Activated CD8-positive, alpha-beta memory T cell treated with anti-CD3 and anti-CD28 coated beads, Interleukin-2, amount 50 U/mL, for 4 hours (primary cell): ENCODE results near the gene OR5A2.
A peak's percentile ranks its signal among the peaks of the same experiment; 100 is the strongest.
"Not testable (repeated sequence)": the region's sequence is repeated elsewhere in the genome, so short reads cannot be mapped to it uniquely, and the experiment has no call there.

Source experiments
- DNase-seq: peaks from one replicate; pipeline ENCODE4 v3.0.0-alpha.2; 2020

OR5A2 gene, protein sequence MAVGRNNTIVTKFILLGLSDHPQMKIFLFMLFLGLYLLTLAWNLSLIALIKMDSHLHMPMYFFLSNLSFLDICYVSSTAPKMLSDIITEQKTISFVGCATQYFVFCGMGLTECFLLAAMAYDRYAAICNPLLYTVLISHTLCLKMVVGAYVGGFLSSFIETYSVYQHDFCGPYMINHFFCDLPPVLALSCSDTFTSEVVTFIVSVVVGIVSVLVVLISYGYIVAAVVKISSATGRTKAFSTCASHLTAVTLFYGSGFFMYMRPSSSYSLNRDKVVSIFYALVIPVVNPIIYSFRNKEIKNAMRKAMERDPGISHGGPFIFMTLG

DNA sequence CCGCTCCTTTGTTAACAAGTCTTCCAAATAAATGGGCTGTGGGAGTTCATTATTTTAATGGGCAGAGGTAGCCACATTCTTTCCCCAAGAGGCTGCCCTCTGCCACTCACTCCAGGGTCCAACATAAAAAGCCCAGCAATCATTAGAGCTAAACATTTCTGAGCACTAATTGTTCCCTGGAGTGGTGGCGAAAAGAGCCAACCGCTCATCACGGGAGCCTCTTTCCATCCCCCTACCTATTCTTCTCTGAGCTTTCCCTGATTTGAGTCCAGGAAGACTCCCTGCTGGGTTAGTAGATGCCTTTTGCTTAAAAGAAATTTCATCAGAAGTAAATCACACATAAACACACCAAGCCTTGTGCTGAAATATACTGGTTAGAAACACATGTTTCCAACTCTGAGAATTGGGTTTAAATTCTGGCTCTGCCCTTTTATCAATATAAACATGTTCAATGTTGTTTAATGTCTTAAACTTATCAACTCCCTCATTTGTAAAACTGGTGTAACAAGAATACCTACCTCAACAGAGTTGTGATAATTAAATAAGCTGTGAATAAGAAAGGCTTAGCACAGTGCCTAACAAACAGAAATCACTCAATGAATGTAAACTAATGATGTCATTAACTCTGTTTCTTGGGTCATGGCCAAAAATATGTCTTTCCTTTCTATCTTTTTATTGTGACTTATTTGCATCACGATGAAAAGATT lies at the start of gene OR5A2:
Gene OR5A2, minus strand, starts transcription at position 53 of the 707 bp plus-strand sequence. CDS start 3,460 bp downstream, outside the sequence.
- DNase-seq: no peak

DNA sequence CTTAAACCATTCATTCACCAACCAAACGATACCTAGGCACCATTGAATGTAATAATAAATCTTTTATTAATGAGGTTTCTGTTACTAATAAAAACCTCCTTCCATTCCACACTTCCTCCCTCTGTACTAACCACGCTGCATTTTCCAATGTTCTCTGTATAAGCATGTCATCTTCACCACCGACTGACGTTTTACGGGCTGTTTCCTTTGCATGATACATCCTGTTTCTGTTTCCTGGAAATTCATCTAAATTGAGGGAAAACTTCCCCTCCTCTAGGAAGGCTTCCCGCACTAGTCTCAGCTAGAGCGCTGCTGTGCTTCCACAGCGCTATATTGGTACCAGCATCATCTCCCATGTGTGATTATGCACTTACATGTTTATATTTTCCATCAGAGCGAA lies 49.0 kb upstream of the OR5A2 start:
- DNase-seq: no peak

DNA sequence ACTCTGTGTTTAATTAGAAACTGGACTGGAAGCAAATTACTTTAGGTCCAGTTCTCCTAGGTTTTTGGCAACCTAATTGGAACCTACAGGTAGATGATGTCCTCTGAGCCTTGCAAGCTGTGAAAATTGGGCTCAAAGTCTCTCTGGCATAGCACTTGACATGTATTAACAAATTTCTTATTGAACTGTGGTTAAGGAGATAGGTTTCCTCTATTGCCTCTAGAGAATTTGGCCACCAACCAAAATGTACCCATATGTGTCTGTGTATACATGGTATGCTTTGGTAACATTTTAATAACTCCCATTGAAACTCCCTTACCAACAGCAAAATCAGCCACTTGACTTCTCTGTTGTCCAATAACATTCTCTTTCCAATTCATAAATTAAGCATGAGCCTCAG lies 46.8 kb upstream of the OR5A2 start, which contains the start of gene OR4D10:
Gene OR4D10, plus strand, starts transcription at position 301 of the 400 bp plus-strand sequence. CDS start 4,115 bp downstream, outside the sequence.
- DNase-seq: no peak

DNA sequence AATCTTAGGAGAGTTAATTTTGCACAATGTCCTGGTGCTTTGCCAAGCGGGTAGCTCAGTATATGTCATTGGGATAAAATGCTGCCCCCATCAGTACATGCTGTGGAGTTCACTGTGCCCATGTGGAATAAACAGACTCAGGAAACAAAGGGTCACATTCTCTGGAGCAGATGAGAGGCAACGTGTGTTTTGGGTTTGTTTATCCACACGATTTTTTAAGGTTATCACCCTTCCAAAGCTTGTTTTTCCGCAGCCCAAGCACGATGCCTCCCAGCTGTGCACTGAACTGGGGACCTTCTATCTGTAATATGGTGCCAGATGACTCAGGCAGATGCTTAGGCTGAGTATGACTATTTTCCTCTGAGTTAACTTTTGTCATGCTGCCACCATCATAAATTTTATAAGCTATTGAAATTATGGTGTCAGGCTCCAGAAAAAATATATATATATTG lies 37.0 kb upstream of the OR5A2 start:
- no peak for DNase-seq

DNA sequence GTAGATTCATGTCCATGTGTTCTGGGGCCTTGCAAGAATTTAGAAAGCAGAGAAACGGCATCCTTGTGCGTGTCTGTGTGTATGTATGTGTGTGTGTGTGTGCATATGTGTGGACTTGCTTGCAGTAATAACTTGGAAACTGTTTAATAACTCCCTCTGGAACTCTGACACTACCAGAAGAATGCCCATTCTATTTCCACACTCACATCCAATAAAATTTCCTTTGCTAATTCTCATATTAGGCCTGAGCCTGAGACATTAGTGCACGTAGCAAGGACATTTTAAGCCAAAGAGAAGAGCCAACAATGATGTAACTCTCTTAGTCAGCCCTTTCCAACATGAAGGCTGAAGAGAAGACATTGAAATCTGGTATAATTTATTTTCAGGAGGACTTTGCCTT lies 33.7 kb upstream of the OR5A2 start:
- no peak for DNase-seq

DNA sequence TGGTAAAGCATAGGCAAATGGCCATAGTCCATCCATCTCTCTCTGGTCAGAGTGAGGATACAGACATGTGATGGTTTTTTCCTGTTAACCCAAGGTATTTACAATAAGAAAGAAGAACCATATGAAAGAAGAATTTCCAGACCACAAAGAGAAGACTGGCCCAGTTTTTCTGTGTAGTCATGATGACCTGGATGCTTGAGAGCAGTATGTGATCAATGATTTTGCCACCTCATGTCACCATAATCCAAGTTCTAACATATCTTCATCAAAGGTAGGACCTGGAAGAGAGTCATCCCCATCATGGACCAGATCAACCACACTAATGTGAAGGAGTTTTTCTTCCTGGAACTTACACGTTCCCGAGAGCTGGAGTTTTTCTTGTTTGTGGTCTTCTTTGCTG lies 30.4 kb upstream of the OR5A2 start, which contains the start of gene OR4D6:
Gene OR4D6, plus strand, starts transcription at position 301 of the 400 bp plus-strand sequence. Its CDS starts 0 bp downstream, at position 301.
- no peak for DNase-seq

DNA sequence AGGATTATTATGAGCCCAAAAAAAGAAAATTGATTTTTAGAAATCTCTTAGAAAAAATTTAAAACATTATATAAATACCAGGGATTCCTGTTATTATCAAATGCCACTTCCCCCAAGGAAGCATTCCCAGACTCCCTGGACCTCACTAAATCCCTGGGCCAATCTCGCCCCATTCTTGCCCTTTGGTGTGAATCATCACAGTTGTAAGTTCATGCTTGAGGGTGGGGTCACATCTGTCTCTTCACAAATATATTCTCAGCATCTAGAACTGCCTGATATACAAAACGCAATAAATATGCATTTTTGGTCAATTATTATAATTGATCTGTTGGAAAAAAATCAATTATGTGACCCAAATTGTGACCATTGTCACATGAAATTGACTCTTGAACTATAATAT lies 22.3 kb upstream of the OR5A2 start:
- no peak for DNase-seq

DNA sequence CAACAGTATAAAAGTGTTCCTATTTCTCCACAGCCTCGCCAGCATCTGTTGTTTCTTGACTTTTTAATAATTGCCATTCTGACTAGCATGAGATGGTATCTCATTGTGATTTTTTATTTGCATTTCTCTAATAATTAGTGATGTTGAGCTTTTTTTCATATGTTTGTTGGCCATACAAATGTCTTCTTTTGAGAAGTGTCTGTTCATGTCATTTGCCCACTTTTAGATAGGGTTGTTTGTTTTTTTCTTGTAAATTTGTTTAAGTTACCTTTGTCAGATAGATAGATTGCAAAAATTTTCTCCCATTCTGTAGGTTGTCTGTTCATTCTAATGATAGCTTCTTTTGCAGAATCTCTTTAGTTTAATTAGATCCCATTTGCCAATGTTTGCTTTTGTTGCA lies 19.4 kb upstream of the OR5A2 start:
- DNase-seq: not testable (repeated sequence)

DNA sequence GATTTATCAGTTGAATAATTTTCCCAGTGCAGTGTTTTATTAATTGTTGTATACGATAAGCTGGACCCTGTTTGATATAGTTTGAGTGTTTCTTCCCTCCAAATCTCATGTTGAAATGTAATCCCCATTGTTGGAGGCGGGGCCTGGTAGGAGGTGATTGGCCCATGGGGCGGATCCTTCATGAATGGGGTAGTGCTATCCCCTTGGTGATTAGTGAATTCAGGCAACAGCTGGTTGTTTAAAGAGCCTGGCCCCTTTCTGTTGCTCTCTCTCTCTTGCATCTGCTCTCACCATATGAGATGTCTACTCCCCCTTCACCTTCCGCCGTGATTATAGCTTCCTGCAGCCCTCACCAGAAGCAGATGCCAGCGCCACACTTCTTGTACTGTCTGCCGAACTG lies 11.6 kb upstream of the OR5A2 start:
- DNase-seq: no peak

DNA sequence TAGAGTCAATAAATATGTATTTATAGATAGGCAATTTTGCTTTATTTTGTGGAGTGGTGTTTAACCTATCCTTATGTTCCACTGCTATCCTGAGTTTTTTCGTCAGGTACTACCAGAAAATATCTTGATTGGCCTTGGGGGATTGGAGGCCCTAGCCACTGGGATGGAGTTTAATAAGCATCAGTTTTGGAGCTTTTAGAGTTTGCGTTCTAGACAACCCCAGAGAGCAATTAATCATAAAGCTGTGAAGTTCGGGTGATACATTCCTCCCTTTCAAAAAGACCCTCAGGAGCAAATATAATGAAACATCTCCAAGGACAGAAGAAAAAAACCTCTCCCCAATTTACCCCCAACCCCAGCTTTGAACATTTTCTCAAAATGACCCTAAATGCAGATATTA lies 10.0 kb upstream of the OR5A2 start, which contains the start of gene OR5A1:
Gene OR5A1, plus strand, starts transcription at position 301 of the 400 bp plus-strand sequence. CDS start 6,700 bp downstream, outside the sequence.
- no peak for DNase-seq

DNA sequence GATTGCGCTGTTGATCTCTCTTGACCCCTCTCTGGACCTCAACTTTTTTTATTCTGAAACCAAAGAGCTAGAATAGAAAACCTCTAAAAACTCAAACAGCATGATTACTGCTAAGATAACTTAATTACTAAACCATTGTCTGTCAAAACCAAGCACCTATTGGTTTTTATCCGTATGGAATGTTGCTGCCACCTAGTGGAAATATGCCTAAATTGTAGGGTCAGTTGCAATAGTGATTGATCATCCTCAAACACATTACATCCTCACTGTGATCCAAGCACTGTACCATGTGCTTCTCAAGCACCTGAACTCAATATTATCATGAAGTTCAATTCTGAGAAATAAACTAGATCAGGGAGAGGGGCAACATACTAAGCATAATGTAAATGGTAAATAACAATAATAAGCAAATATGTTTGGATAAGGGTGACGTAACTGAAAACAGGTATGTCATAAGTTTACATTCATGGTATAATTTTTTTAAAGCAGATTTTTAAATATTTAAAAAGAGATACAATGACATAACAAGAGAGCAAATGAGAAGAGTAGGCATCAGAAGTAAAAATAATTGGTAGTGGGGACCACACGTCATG lies 3.8 kb upstream of the OR5A2 start:
- peak; percentile 15 for DNase-seq

DNA sequence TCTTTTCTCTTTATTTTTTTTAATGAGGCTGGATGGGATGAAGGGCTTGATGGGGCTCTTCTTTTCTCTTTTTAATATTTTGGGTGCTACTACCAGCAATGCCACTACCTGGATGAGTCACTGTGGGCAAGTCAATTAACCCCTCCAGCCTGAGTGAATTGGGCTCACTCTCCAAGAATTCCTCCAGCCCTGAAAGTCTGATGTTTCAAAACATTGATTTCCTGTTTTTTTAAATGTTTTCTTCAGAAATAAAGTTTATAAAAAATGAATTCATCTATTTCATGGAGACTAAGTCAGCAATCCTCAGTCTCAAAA lies 812 bp upstream of the OR5A2 start:
- DNase-seq: no peak

DNA sequence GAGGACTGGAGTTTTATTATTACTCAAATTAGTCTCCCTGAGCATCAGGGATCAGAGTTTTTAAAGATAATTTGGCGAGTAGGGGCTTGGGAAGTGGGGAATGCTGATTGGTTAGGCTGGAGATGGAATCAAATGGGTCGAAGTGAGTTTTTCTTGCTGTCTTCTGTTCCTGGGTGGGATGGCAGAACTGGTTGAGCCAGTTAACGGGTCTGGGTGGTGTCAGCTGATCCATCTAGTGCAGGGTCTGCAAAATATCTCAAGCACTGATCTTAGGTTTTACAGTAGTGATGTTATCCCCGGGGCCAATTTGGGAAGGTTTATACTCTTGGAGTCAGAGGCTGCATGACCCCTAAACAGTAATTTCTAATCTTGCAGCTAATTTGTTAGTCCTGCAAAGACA lies 1.1 kb downstream of the OR5A2 start:
- DNase-seq: no peak

DNA sequence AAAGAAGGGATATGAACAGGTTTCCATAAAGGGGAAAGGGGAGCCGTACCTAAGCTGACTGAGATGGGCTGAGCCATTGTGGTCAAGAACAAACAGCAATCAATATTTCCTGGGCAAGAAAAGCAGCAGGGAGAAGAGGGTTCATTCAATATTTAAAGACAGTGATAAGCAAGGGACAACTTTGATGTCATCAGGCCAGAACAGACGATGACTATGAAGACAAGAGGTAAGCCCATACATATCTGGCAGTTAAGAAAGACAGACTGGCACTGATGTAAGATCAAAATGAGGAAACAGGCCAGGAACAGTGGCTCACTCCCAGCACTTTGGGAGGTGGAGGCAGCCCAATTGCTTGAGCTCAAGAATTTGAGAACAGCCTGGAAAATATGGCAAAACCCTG lies 2.4 kb downstream of the OR5A2 start:
- no peak for DNase-seq

DNA sequence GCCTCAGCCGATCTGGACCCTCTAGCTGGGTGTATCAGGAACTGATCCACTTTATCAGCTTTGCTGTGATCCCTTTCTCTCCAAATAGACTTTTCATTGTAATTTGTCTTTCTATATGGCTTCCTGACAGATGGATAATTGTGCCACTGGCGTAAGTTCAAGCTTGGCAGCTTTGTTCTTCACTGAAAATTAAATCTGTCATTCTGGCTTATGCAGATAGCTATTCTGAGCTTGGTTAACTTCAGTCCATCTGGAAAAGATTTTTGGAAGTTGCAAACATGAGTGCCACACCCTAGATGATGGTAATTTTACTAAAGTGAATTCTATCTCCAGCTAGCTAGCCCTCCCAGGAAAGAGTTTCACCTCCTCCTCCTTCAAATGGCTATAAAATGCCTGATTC lies 8.1 kb downstream of the OR5A2 start:
- no peak for DNase-seq

DNA sequence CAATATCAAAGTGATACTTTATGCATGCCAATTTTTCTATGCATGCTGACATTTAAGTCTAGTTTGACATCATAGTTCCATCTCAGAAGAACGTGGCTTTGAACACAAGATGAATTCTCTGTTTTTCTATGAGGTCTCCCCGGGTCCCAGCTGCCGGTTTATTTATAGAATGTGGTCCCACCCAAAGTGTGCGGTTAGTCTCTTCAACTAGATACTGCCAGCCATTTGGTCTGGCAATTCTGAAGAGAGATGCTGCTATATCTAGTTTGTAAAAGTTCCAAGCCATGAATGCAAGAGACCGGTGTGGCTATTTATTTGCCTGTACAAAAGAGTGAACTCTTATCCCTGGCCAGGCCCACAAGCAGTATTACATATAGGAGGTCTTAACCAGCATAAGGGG lies 9.2 kb downstream of the OR5A2 start:
- no peak for DNase-seq

DNA sequence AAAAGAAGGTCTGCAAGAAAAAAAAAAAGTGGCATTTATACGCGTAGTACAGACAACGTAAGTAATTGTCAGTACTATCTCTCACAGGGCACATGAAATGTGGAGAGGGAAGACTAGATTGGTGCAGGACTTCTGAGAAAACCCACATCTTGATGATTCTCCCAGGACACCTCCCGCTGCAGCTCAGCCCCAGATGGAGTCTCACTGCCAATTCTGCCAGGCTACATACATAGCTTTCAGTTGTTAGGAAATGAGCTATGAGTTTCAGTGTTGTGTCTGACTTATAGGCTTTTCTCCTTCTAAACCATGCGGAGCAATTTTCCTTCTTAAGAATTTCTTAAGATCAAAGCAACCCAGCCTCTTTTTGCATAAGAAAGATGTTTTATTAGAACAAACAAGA lies 9.6 kb downstream of the OR5A2 start:
- no peak for DNase-seq

DNA sequence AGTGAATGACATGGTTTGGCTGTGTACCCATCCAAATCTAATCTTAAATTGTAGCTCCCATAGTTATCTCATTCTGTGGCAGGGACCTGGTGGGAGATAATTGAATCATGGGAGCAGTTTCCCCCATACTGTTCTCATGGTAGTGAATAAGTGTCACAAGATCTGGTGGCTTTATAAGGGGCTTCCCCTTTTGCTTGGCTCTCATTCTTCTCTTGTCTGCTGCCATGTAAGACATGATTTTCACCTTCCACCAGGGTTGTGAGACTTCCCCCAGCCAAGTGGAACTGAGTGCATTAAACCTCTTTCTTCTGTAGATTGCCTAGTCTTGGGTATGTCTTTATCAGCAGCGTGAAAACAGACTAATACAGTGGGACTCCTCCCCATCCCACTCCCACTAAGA lies 11.1 kb downstream of the OR5A2 start:
- DNase-seq: no peak

DNA sequence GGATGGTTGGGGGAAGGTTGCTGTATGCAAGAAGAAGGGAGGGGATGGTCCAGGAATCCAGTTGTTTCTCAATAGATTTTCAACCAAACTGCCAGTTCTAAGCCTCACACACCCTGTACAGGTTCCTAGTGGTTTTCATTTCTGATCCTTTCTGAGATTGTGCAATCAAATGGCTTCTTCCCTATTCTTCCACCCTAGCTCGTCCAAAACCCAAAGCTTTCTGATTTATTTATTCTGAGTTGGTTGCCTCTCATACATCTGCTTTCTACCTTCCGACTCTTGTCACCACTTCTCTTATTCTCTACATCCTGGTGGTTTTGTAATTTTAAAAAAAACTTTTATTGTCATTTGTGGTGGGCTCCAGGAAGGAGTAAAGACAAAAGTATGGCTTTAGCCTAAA lies 12.6 kb downstream of the OR5A2 start:
- no peak for DNase-seq

DNA sequence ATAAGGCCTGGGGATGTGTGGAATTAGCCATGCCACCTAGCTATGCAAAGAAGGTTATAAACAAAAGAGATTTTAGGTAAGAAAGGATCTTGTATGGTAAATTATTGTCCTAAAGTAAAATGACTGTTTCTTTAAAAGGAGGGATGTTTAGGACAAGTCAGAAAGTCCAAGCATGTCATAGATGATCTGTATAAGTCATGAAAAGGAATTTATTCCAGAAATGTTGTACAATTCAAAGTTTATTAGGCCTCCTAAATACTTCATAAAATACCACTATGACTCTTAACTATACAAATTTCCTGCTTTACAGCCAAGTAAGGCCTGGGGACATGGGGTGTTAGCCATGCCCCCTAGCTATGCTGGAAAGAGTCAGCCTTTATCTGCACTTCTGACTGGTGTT lies 22.7 kb downstream of the OR5A2 start:
- no peak for DNase-seq

DNA sequence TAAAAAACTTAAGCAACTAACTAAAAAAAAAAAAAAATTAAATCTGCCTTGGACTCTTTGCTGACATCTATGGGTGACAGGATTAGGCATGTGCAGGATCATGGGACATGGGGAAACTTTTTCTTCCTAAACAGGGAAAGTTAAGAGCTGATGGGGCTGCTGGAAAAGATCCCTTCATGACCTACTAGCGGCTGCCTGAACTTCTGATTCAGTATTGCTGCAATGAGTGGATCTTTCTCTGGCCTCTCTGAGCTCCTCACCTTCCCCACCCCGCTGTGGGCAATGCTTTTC lies 25.0 kb downstream of the OR5A2 start:
- DNase-seq: no peak

DNA sequence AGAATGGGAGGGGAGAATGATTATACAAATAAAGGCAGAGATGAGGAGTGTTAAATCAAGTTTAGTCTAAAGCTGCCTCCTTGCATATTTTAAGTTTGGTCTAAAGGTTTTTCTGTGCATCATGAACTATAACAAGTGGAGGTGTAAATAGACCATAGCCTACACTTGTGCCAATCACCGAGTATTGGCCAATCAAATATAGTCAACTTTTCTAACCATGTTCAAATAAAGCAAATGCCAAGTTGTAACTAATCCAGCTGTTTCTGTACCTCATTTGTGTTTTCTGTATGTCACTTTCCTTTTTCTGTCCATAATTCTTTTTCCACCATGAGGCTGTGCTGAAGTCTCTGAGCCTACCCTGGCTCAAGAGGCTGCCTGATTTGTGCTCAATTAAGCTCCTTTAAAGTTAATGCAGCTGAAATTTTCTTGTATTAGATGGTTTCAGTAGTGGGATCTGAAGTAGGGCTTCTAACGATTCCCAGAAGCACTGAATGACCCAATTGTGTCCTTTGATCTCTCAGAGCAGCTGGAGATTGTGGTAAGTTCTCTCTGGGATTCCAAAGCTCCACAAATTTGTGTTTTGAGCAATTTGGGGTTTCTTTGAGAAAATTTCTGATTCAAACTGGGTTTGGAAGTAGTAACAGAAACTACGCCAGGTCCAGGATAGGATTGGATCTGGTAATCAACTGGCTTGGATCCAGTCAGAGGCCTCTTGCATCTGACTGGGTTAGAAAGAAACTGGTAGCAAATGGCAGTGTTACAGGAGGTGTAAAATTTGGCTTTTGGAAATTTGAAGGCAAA lies 25.6 kb downstream of the OR5A2 start:
- DNase-seq: no peak

DNA sequence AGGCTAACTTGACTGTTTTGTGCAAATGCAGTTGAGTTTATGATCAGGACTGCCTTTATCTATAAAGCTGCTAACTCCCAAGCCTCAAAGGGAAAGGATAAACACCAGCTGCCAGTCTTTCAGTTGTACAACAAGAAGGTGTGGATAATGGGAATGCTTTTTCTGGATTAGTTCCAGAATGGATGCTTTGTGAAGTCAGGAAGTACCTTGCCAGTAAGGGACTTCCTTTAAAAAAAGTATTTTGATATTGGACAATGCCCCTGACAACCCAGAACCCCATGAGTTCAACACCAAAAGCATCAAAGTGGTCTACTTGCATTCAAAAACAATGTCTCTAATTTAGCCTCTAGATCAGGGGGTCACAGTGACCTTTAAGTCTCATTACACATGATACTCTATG lies 32.0 kb downstream of the OR5A2 start:
- no peak for DNase-seq
